ENCODE results near the gene KTI12. TPM values are rescaled to one million over a fixed set of nuclear protein-coding genes. Genes with fewer than 3 reads are reported as not detected.

Gene KTI12, protein sequence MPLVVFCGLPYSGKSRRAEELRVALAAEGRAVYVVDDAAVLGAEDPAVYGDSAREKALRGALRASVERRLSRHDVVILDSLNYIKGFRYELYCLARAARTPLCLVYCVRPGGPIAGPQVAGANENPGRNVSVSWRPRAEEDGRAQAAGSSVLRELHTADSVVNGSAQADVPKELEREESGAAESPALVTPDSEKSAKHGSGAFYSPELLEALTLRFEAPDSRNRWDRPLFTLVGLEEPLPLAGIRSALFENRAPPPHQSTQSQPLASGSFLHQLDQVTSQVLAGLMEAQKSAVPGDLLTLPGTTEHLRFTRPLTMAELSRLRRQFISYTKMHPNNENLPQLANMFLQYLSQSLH
- total RNA-seq (2022; extraction: Qiagen RNA extraction) = 14.8 to 16.3 TPM (median 16.2 TPM) in 5 replicates

DNA sequence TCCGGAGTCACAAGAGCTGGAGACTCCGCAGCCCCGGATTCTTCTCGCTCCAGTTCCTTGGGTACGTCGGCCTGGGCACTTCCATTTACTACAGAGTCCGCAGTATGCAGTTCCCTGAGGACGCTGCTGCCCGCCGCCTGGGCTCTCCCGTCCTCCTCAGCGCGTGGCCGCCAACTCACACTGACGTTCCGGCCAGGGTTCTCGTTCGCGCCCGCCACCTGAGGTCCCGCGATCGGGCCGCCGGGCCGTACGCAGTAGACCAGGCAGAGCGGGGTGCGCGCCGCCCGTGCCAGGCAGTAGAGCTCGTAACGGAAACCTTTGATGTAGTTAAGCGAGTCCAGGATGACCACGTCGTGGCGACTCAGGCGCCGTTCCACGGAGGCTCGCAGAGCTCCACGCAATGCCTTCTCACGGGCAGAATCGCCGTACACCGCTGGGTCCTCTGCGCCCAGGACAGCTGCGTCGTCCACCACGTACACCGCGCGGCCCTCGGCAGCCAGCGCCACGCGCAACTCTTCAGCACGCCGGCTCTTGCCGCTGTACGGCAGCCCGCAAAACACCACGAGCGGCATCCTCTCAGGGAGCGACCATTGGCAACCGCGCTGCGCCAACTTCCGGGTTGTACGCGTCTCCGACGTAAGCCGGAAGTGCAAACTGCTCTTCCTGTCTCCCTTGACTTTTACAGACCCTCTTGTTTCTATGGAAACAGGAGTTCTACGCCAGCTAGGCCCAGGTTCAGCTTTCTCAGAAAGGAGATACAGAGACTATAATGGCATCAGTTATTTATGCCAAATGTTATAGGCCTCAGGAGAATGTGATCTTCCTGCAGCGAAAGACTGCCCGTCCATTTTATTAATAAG lies at the start of gene KTI12:
KTI12 (minus strand) TSS at position 621 of the 860 bp plus-strand sequence; CDS start at position 572, 49 bp downstream.

DNA sequence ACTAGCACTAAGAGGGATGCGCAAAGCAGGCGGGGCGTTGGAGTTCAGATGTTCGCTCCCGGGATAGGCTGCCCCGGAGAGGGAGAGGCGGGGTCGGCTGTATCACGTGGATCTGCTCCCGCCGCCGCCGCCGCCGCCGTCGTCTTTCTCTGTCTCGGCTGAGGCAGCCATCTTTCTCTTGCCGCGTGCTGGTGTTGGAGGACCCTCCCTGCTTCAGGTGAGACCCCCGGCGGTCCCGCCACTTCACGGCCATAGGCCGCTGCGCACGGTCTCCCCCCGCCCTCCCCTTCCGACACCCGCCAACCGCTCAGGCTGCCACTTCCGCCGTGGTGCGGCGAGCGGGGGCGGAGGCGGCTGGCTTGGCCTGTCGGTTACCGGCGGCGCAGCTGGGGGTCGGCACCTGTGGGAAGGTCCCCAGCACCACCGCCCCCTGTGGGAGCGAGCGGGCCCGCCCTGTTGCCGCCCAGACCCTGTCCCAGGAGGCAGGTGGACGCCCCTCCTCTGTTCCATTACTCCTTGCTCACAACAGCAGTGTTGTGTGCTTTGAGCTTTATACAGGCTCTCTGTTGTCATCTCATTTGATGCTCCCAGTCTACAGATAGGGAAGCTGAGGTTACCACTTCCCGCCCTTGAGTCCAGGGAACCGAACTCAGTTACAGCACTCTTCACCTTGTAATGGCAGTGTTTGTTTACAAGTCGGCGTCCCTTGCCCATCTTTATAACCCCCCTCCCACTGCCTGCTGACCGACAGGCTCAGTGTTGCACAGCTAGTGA lies 22.7 kb upstream of the KTI12 start, which contains the start of gene BTF3L4:
BTF3L4 (plus strand) TSS at position 133 of the 774 bp plus-strand sequence. CDS start 3,553 bp downstream, outside the sequence.

DNA sequence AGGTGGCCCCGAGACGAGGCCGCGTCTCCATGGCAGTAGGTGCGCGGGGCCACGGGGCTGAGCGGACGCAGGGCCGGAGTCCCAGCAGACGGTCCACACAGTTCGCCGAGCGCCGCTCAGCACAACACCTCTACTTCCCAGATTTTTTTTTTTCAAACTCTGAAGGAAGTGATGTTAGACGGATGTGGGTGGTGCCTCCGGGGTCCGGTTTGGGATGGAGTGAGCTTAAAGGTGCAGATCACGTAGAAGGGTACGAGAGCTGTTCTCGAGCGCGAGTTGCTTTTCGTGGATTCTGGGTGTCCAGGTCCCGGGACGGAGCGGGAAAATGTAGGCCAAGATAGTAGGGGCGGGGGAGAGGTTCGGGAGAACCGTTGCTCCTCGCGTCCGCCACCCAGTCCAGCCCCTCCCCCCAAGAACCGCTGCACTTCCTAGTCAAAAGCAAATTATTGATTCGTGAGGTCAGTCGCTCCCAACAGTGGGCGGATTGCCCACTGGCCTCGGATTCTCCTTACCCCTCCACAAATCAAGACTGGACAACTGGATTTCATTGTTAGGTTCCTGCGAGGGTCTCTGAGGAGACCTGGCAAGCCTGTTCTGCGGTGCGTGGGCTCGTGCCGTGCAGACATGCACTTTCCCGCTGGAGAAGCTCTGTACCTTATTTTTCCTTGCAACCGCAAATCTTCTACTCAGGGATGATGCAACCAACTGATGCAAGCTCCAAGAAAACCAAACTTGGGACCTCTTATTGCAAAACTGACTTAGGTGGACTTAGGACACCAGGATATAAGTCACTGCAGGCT lies 21.7 kb upstream of the KTI12 start, which contains the start of gene TXNDC12:
TXNDC12 (minus strand) TSS at position 126 of the 800 bp plus-strand sequence; CDS start at position 31, 95 bp downstream.

DNA sequence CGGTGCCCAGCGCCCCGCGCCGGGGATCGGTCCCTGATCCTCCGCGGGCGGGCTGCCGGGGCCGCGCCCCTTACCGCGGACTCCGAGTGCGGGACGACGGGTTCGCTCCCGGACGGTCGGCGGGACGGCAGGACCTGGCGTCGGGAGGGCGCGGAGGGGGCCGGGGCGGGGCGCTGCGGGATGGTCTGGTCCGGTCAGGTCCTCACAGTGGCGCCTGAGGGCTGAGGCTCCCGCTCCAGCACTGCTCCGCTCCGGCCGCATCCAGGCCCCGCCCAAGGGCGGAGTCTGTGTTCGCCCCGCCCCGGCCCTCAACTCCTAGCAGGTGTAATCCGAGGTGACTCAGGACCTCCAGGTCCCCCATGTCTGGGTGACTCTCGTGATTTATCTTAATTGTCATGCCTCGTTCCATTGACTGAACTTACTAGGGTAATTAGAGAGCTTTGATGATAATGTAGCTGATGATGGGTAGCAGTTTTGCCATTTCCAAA lies 43.1 kb downstream of the KTI12 start, which contains the start of gene RAB3B:
RAB3B (minus strand) TSS at position 223 of the 488 bp plus-strand sequence. CDS start 13,583 bp downstream, outside the sequence.

Other genes starting within 250 kb of the KTI12 start
- gene NRDC, start 155.1 kb downstream of the KTI12 start, total RNA-seq (2022; extraction: Qiagen RNA extraction) = 68.2 to 87.3 TPM (median 84.9 TPM) in 5 replicates
- 5.4 to 8.9 TPM (median 7.4 TPM) in 5 replicates for gene RAB3B, start 43.1 kb downstream of the KTI12 start, total RNA-seq (2022; extraction: Qiagen RNA extraction)
- 32.3 to 43.7 TPM (median 35.7 TPM) in 5 replicates for gene TXNDC12, start 21.4 kb upstream of the KTI12 start, total RNA-seq (2022; extraction: Qiagen RNA extraction)
- 29.0 to 44.2 TPM (median 30.8 TPM) in 5 replicates for gene BTF3L4, start 22.5 kb upstream of the KTI12 start, total RNA-seq (2022; extraction: Qiagen RNA extraction)
- gene ZFYVE9, start 108.3 kb upstream of the KTI12 start, total RNA-seq (2022; extraction: Qiagen RNA extraction) = 7.9 to 10.0 TPM (median 8.6 TPM) in 5 replicates